Activated CD8-positive, alpha-beta memory T cell treated with anti-CD3 and anti-CD28 coated beads, Interleukin-2, amount 50 U/mL, for 1 hour (primary cell): ENCODE results near the gene RFFL.

Source experiments
- DNase-seq: peaks from one replicate; pipeline ENCODE4 v3.0.0-alpha.2; 2020; ENCODE audit errors: extremely low read depth

RFFL gene

GRCh38 chr17:35081638-35082037, 18.1 kb upstream of the RFFL start:
- no peak for DNase-seq

- no peak for DNase-seq
These were observed 17.0 kb upstream of the RFFL start for GRCh38 chr17:35080536-35080935.

- no peak for DNase-seq
These were observed 16.3 kb upstream of the RFFL start for GRCh38 chr17:35079547-35080423.

GRCh38 chr17:35076874-35077273, 13.4 kb upstream of the RFFL start:
- no peak for DNase-seq

GRCh38 chr17:35074711-35075707, 11.5 kb upstream of the RFFL start:
- no peak for DNase-seq

- no peak for DNase-seq
These were observed 10.6 kb upstream of the RFFL start for GRCh38 chr17:35073991-35074627.

GRCh38 chr17:35073183-35073790, 9.8 kb upstream of the RFFL start:
- DNase-seq, result no peak

- DNase-seq, result no peak
These were observed 5.8 kb upstream of the RFFL start for GRCh38 chr17:35069311-35069710.

GRCh38 chr17:35068249-35068648, 4.7 kb upstream of the RFFL start:
- DNase-seq, result no peak

GRCh38 chr17:35065880-35066279, 2.4 kb upstream of the RFFL start:
- no peak for DNase-seq

GRCh38 chr17:35064516-35065215, 1.2 kb upstream of the RFFL start:
- no peak for DNase-seq

GRCh38 chr17:35062308-35062707, 1.2 kb downstream of the RFFL start:
- no peak for DNase-seq

- DNase-seq, result no peak
These were observed 6.1 kb downstream of the RFFL start for GRCh38 chr17:35057332-35057915.

GRCh38 chr17:35056013-35056412, 7.5 kb downstream of the RFFL start:
- DNase-seq, result no peak

GRCh38 chr17:35053204-35053603, 10.3 kb downstream of the RFFL start:
- DNase-seq, result no peak

- DNase-seq, result no peak
These were observed 10.7 kb downstream of the RFFL start for GRCh38 chr17:35052780-35053179.

- no peak for DNase-seq
These were observed 11.3 kb downstream of the RFFL start for GRCh38 chr17:35052241-35052610.

- no peak for DNase-seq
These were observed 11.8 kb downstream of the RFFL start for GRCh38 chr17:35051579-35052240.

GRCh38 chr17:35051183-35051578, 12.3 kb downstream of the RFFL start:
- peak; percentile 34 for DNase-seq

GRCh38 chr17:35050170-35050569, 13.3 kb downstream of the RFFL start:
- DNase-seq, result no peak
